Parathyroid adenoma (tissue), 2 donors: ENCODE measurements around the gene GATC.

Experiments
- H2AFZ ChIP-seq: fragments of 300-600 bp; sonication (generic); one replicate; pipeline ENCODE4 v1.7.0; 2017; ENCODE audit warnings: antibody characterized with exemption, mild to moderate bottlenecking
- H3K27ac ChIP-seq: fragments of 300-600 bp; sonication (generic); one replicate; pipeline ENCODE4 v1.7.0; 2017
- H3K27me3 ChIP-seq: fragments of 300-600 bp; sonication (generic); one replicate; pipeline ENCODE4 v1.7.0; 2017; ENCODE audit warnings: low read length; ENCODE audit not compliant: control insufficient read depth, insufficient read depth
- H3K36me3 ChIP-seq: fragments of 300-600 bp; sonication (generic); one replicate; pipeline ENCODE4 v1.7.0; 2017; ENCODE audit warnings: low read length; ENCODE audit not compliant: control insufficient read depth, insufficient read depth
- H3K4me1 ChIP-seq: fragments of 300-600 bp; sonication (generic); one replicate; pipeline ENCODE4 v1.7.0; 2017; ENCODE audit warnings: control low read depth
- H3K4me2 ChIP-seq: fragments of 300-600 bp; sonication (generic); one replicate; pipeline ENCODE4 v1.7.0; 2017; ENCODE audit warnings: low read length
- H3K4me3 ChIP-seq: fragments of 300-600 bp; sonication (generic); one replicate; pipeline ENCODE4 v1.7.0; 2017; ENCODE audit warnings: low read depth, low read length
- H3K79me2 ChIP-seq: fragments of 300-600 bp; sonication (generic); one replicate; pipeline ENCODE4 v1.7.0; 2017; ENCODE audit warnings: control low read depth
- H3K9ac ChIP-seq: fragments of 300-600 bp; sonication (generic); one replicate; pipeline ENCODE4 v1.7.0; 2017; ENCODE audit warnings: mild to moderate bottlenecking
- H3K9me3 ChIP-seq: fragments of 300-600 bp; sonication (generic); one replicate; pipeline ENCODE4 v1.7.0; 2017; ENCODE audit warnings: low read length; ENCODE audit not compliant: control insufficient read depth
- TF ChIP-seq, protein P1 (sequence below): fragments of 300-600 bp; sonication (generic); IDR thresholded peaks from one replicate; pipeline ENCODE4 v1.7.0; 2017; ENCODE audit warnings: antibody characterized with exemption, mild to moderate bottlenecking
- donor health status: primary hyperparathyroidism.

The GATC gene

GRCh38 chr12:120403869-120404268 lies 42.4 kb upstream of the GATC start:
- no peak overlapping the region for H3K9ac ChIP-seq
- no peaks in the 10 kb centered on the region for H3K79me2 ChIP-seq
- no peak overlapping the region for H3K4me3 ChIP-seq
- H3K9me3 ChIP-seq: no peaks in the 10 kb centered on the region
- no peaks in the 10 kb centered on the region for H3K36me3 ChIP-seq
- H2AFZ ChIP-seq: no peak overlapping the region
- H3K27ac ChIP-seq: no peak overlapping the region
- H3K4me1 ChIP-seq: no peaks in the 10 kb centered on the region
- TF ChIP-seq, protein P1, sequence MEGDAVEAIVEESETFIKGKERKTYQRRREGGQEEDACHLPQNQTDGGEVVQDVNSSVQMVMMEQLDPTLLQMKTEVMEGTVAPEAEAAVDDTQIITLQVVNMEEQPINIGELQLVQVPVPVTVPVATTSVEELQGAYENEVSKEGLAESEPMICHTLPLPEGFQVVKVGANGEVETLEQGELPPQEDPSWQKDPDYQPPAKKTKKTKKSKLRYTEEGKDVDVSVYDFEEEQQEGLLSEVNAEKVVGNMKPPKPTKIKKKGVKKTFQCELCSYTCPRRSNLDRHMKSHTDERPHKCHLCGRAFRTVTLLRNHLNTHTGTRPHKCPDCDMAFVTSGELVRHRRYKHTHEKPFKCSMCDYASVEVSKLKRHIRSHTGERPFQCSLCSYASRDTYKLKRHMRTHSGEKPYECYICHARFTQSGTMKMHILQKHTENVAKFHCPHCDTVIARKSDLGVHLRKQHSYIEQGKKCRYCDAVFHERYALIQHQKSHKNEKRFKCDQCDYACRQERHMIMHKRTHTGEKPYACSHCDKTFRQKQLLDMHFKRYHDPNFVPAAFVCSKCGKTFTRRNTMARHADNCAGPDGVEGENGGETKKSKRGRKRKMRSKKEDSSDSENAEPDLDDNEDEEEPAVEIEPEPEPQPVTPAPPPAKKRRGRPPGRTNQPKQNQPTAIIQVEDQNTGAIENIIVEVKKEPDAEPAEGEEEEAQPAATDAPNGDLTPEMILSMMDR: no peak
- no peak overlapping the region for H3K4me2 ChIP-seq
- no peaks in the 10 kb centered on the region for H3K27me3 ChIP-seq

DNA sequence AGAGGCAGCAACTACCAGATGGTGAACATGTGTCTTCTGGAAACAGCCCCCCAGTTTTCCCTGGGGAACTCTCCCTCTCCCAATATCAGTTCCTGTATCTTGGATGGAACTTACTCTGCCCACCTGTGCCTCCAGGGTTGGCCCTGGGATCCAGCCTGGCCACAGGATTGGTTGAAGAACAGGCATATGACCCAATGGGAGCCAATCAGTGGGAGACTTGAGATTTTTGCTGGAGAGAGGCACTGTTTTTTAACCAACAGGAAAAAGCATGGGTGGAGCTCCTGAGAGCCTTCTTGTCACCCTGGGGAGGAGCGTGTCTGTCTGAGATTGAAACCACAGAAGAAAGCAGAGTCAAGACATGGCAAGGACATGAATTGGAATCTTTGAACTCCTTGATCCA lies 42.0 kb upstream of the GATC start:
- Histone ChIP-seq H3K4me3 (no peak overlapping the region), H3K79me2 (no peaks in the 10 kb centered on the region), H3K4me1 (no peaks in the 10 kb centered on the region), H3K9ac (no peak overlapping the region), H3K27ac (no peak overlapping the region), H3K9me3 (no peaks in the 10 kb centered on the region), H2AFZ (no peak overlapping the region), H3K4me2 (no peak overlapping the region), H3K27me3 (no peaks in the 10 kb centered on the region), H3K36me3 (no peaks in the 10 kb centered on the region)
- TF ChIP-seq, protein P1: no peak

- H3K27me3 ChIP-seq: no peaks in the 10 kb centered on the region
- no peak overlapping the region for H3K9ac ChIP-seq
- no peak overlapping the region for H3K4me2 ChIP-seq
- H3K27ac ChIP-seq: no peak overlapping the region
- H3K4me3 ChIP-seq: no peak overlapping the region
- no peaks in the 10 kb centered on the region for H3K79me2 ChIP-seq
- no peaks in the 10 kb centered on the region for H3K4me1 ChIP-seq
- TF ChIP-seq, protein P1: no peak
- H2AFZ ChIP-seq: peak overlapping the region; percentile 8
- H3K36me3 ChIP-seq: no peaks in the 10 kb centered on the region
- no peaks in the 10 kb centered on the region for H3K9me3 ChIP-seq
Measured at GRCh38 chr12:120406069-120406468, 40.2 kb upstream of the GATC start.

GRCh38 chr12:120406553-120406952 lies 39.7 kb upstream of the GATC start:
- Histone ChIP-seq H3K27ac (no peak overlapping the region), H3K4me1 (no peaks in the 10 kb centered on the region), H2AFZ (no peak overlapping the region), H3K27me3 (no peaks in the 10 kb centered on the region), H3K9ac (no peak overlapping the region), H3K36me3 (no peaks in the 10 kb centered on the region), H3K9me3 (no peaks in the 10 kb centered on the region), H3K4me2 (no peak overlapping the region), H3K79me2 (no peaks in the 10 kb centered on the region), H3K4me3 (no peak overlapping the region)
- TF ChIP-seq, protein P1: no peak

DNA sequence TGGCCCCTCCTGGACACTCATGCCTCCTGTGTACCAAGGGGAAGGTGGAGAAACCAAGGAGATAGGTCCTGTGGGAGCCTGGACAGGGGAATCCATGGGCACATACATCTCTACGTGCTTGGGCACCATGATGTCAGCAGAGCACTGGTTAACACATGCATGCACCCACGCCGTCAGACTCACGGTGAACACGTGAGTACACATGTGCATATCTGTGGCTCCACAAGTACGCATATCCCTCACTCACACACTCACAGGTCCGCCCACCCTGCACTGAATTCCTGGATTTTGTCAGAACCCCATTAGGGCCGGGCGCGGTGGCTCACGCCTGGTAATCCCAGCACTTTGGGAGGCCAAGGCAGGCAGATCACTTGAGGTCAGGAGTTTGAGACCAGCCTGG lies 37.5 kb upstream of the GATC start:
- Histone ChIP-seq H3K79me2 (no peaks in the 10 kb centered on the region), H3K9ac (no peak overlapping the region), H3K4me2 (no peak overlapping the region), H3K27ac (no peak overlapping the region), H2AFZ (no peak overlapping the region), H3K4me1 (no peaks in the 10 kb centered on the region), H3K27me3 (no peaks in the 10 kb centered on the region), H3K36me3 (no peaks in the 10 kb centered on the region), H3K9me3 (no peaks in the 10 kb centered on the region), H3K4me3 (no peak overlapping the region)
- TF ChIP-seq, protein P1: no peak
